Kidney epithelial cell (primary cell): ENCODE data around the gene MATCAP1. TPM values are rescaled to one million over a fixed set of nuclear protein-coding genes. Genes with fewer than 3 reads are reported as not detected.

Source experiments
- DNase-seq: peaks from one replicate; pipeline ENCODE4 v3.0.0-alpha.2; 2010; ENCODE audit warnings: low read depth
- H3K27me3 ChIP-seq: 2 replicates; pipeline ENCODE4 v1.6.0; 2011; ENCODE audit warnings: low read length; ENCODE audit not compliant: control insufficient read depth, insufficient read depth
- H3K36me3 ChIP-seq: 2 replicates; pipeline ENCODE4 v1.5.1; 2011; ENCODE audit warnings: low read length; ENCODE audit not compliant: control insufficient read depth, insufficient read depth
- H3K4me3 ChIP-seq: 2 replicates; pipeline ENCODE4 v1.5.1; 2011; ENCODE audit warnings: low read depth, mild to moderate bottlenecking, control low read depth, low read length
- CTCF ChIP-seq: IDR thresholded peaks from 2 replicates; pipeline ENCODE4 v1.5.1; 2011; ENCODE audit warnings: mild to moderate bottlenecking, moderate library complexity, low read length, control low read depth, inconsistent platforms; ENCODE audit not compliant: insufficient read depth, poor library complexity, severe bottlenecking
- total RNA-seq: library from RNA; depleted of rRNA; stranded (reverse); fragments of >200 nt; gene quantifications from 2 replicates; pipeline ENCODE4 v1.2.3, GENCODE V29; 2015

Gene MATCAP1
- total RNA-seq, 1 donor from 2014 or later = 10.8 TPM

- Histone ChIP-seq H3K27me3 (peaks cover 6% of the 10 kb centered on the region), H3K4me3 (no peak overlapping the region), H3K36me3 (no peaks in the 10 kb centered on the region)
- no peak for TF ChIP-seq CTCF
- DNase-seq = no peak
These were observed 2.8 kb upstream of the MATCAP1 start for GRCh38 chr16:67186550-67186950.

- DNase-seq = no peak
- Histone ChIP-seq H3K27me3 (peaks cover 6% of the 10 kb centered on the region), H3K4me3 (no peak overlapping the region), H3K36me3 (no peaks in the 10 kb centered on the region)
- TF ChIP-seq CTCF = no peak
These were observed 1.9 kb upstream of the MATCAP1 start for GRCh38 chr16:67185651-67186134.

- Histone ChIP-seq H3K36me3 (no peaks in the 10 kb centered on the region), H3K4me3 (no peak overlapping the region), H3K27me3 (peaks cover 6% of the 10 kb centered on the region)
- DNase-seq = no peak
- peak; percentile 95 for TF ChIP-seq CTCF
These were observed 1.4 kb upstream of the MATCAP1 start for GRCh38 chr16:67184995-67185650.

- no peak for DNase-seq
- TF ChIP-seq CTCF = no peak
- peaks cover 6% of the 10 kb centered on the region for H3K27me3 ChIP-seq
- H3K4me3 ChIP-seq = peak overlapping the region; percentile 63
- no peaks in the 10 kb centered on the region for H3K36me3 ChIP-seq
These were observed 761 bp upstream of the MATCAP1 start for GRCh38 chr16:67184453-67184994.

- TF ChIP-seq CTCF = no peak
These were observed 508 bp downstream of the MATCAP1 start for GRCh38 chr16:67183284-67183626.

GRCh38 chr16:67182288-67182687 lies 1.5 kb downstream of the MATCAP1 start:
- no peaks in the 10 kb centered on the region for H3K36me3 ChIP-seq
- no peak for TF ChIP-seq CTCF
- H3K4me3 ChIP-seq = no peak overlapping the region
- H3K27me3 ChIP-seq = peaks cover 6% of the 10 kb centered on the region
- DNase-seq = no peak

More at GRCh38 chr16:67183284-67183626, 508 bp downstream of the MATCAP1 start:
- Histone ChIP-seq H3K36me3 (no peaks in the 10 kb centered on the region), H3K4me3 (peak overlapping the region; percentile 63), H3K27me3 (peaks cover 6% of the 10 kb centered on the region)
- DNase-seq = no peak
